Kidney epithelial cell (primary cell): ENCODE data around the gene CIAPIN1. TPM values are rescaled to one million over a fixed set of nuclear protein-coding genes. Genes with fewer than 3 reads are reported as not detected.

Source experiments
- DNase-seq: peaks from one replicate; pipeline ENCODE4 v3.0.0-alpha.2; 2010; ENCODE audit warnings: low read depth
- H3K27me3 ChIP-seq: 2 replicates; pipeline ENCODE4 v1.6.0; 2011; ENCODE audit warnings: low read length; ENCODE audit not compliant: control insufficient read depth, insufficient read depth
- H3K36me3 ChIP-seq: 2 replicates; pipeline ENCODE4 v1.5.1; 2011; ENCODE audit warnings: low read length; ENCODE audit not compliant: control insufficient read depth, insufficient read depth
- H3K4me3 ChIP-seq: 2 replicates; pipeline ENCODE4 v1.5.1; 2011; ENCODE audit warnings: low read depth, mild to moderate bottlenecking, control low read depth, low read length
- CTCF ChIP-seq: IDR thresholded peaks from 2 replicates; pipeline ENCODE4 v1.5.1; 2011; ENCODE audit warnings: mild to moderate bottlenecking, moderate library complexity, low read length, control low read depth, inconsistent platforms; ENCODE audit not compliant: insufficient read depth, poor library complexity, severe bottlenecking
- total RNA-seq: library from RNA; depleted of rRNA; stranded (reverse); fragments of >200 nt; gene quantifications from 2 replicates; pipeline ENCODE4 v1.2.3, GENCODE V29; 2015

CIAPIN1 gene
- total RNA-seq, 1 donor from 2014 or later = 80.3 TPM

GRCh38 chr16:57469046-57469445, 21.9 kb upstream of the CIAPIN1 start:
- Histone ChIP-seq H3K27me3 (no peaks in the 10 kb centered on the region), H3K36me3 (peaks cover 8% of the 10 kb centered on the region), H3K4me3 (no peak overlapping the region)
- no peak for TF ChIP-seq CTCF
- DNase-seq = no peak

GRCh38 chr16:57468346-57468745, 21.2 kb upstream of the CIAPIN1 start:
- TF ChIP-seq CTCF = no peak
- Histone ChIP-seq H3K27me3 (no peaks in the 10 kb centered on the region), H3K4me3 (no peak overlapping the region), H3K36me3 (peaks cover 7% of the 10 kb centered on the region)
- no peak for DNase-seq

- TF ChIP-seq CTCF = no peak
- H3K36me3 ChIP-seq = peaks cover 4% of the 10 kb centered on the region
Measured at GRCh38 chr16:57464523-57464922, 17.3 kb upstream of the CIAPIN1 start.

GRCh38 chr16:57462978-57463362, 15.8 kb upstream of the CIAPIN1 start:
- H3K36me3 ChIP-seq = no peaks in the 10 kb centered on the region
- TF ChIP-seq CTCF = no peak

More at GRCh38 chr16:57464523-57464922, 17.3 kb upstream of the CIAPIN1 start:
- Histone ChIP-seq H3K27me3 (no peaks in the 10 kb centered on the region), H3K4me3 (no peak overlapping the region)
- DNase-seq = no peak

GRCh38 chr16:57462209-57462977, 15.2 kb upstream of the CIAPIN1 start, which contains the start of gene POLR2C:
Gene POLR2C, plus strand, starts transcription at chr16:57462679. Its CDS starts 46 bp downstream, at chr16:57462725.
- peak; percentile 93 for TF ChIP-seq CTCF
- no peaks in the 10 kb centered on the region for H3K27me3 ChIP-seq
- peak; percentile 41 for DNase-seq
- no peaks in the 10 kb centered on the region for H3K36me3 ChIP-seq
- peak within 1 kb of the TSS; percentile 74 for H3K4me3 ChIP-seq

More at GRCh38 chr16:57462978-57463362, 15.8 kb upstream of the CIAPIN1 start:
- DNase-seq = no peak
- Histone ChIP-seq H3K27me3 (no peaks in the 10 kb centered on the region), H3K4me3 (peak overlapping the region; percentile 74)
